ENCODE measurements around the gene NHLRC2. TPM values are rescaled to one million over a fixed set of nuclear protein-coding genes. Genes with fewer than 3 reads are reported as not detected.

NHLRC2 gene
- total and polyA plus RNA-seq, 10 of the 15 experiments (the other 5 are each of a cell fraction or from before 2014, with no cell fraction given) = 1.9 to 31.3 (median 15.9) TPM

- Histone ChIP-seq H3K9me3 (replicated peaks; ENCODE audit: control insufficient read depth, insufficient read depth, low read length) (no peaks in the 10 kb centered on the region), H3K27ac (ENCODE audit: control insufficient read depth, insufficient read depth) (no peak overlapping the region), H3K79me2 (ENCODE audit: control insufficient read depth, insufficient read depth, low read length) (no peaks in the 10 kb centered on the region), H3K4me1 (ENCODE audit: control insufficient read depth, insufficient read depth, low read length) (no peaks in the 10 kb centered on the region), H3K36me3 (ENCODE audit: control insufficient read depth in 2 of 2, insufficient read depth in 2 of 2, low read length in 1 of 2) (peaks cover 3 to 16% of the 10 kb centered on the region in 2 experiments), H2AFZ (ENCODE audit: control insufficient read depth, low read depth, low read length) (no peak overlapping the region), H4K20me1 (ENCODE audit: control insufficient read depth, insufficient read depth) (no peaks in the 10 kb centered on the region), H3K27me3 (replicated peaks in 1 of 2; ENCODE audit: control insufficient read depth in 2 of 2, insufficient read depth in 2 of 2, low read length in 1 of 2) (no peaks in the 10 kb centered on the region), H3K9ac (ENCODE audit: control insufficient read depth, insufficient read depth, low read length) (no peak overlapping the region), H3K4me3 (no peak overlapping the region), H3K4me2 (ENCODE audit: control insufficient read depth, insufficient read depth) (no peak overlapping the region)
- no TSS peak for BruUV-seq (replicated peaks)
- no peak for FAIRE-seq
- ChIA-PET POLR2A (interaction anchor here (0.5 kb wide), 1 partner anchor 112 kb away, joined by 3 read pairs; no protein-coding TSS in a partner anchor), RAD21 (ENCODE audit: unreplicated experiment) (no interaction called here), CTCF (interaction anchor here (1.3 to 2.1 kb wide), 2 partner anchors 162 to 196 kb away, joined by 3 to 9 read pairs; no protein-coding TSS in a partner anchor), SMC1A (ENCODE audit: uncharacterized antibody, unreplicated experiment) (interaction anchor here (0.6 to 1.3 kb wide), 3 partner anchors 14 to 348 kb away, joined by 3 to 4 read pairs (median 4); no protein-coding TSS in a partner anchor)
- TF ChIP-seq REST (IDR thresholded peaks at IDR 0.05; ENCODE audit: low read depth, low read length) (no peak), CEBPB (IDR thresholded peaks at IDR 0.05; ENCODE audit: borderline replicate concordance in 1 of 2, low read depth in 2 of 2, low read length in 2 of 2) (no peak), MYC (IDR thresholded peaks at IDR 0.05; ENCODE audit: insufficient read depth, insufficient read length, insufficient replicate concordance, low read length, severe bottlenecking) (no peak)
- intact Hi-C loops (cut with micrococcal nuclease; ENCODE audit: unreplicated experiment) = loop anchor here (10.0 kb wide), 1 partner anchor 202 kb away; no protein-coding TSS in a partner anchor
- no peak for ATAC-seq
- 92% methylated on average over 3 of the region's 3 CpGs for WGBS (ENCODE audit: insufficient coverage, insufficient replicate concordance, low lambda C conversion rate, missing lambda C conversion rate)
- in situ Hi-C loops (cut with MboI) = no loop called here
- DNase-seq (ENCODE audit: low read depth, low spot score) = no peak
Measured at GRCh38 chr10:113907166-113907565, 52.7 kb downstream of the NHLRC2 start.
